ENCODE results near the gene SH2D7. TPM values are rescaled to one million over a fixed set of nuclear protein-coding genes. Genes with fewer than 3 reads are reported as not detected.

The SH2D7 gene
- polyA plus RNA-seq, 1 donor from 2014 or later, result not detected

- H3K27me3 ChIP-seq (ENCODE audit: insufficient read depth, low read depth, low read length), result no peaks in the 10 kb centered on the region
- H3K9me3 ChIP-seq (ENCODE audit: low read length), result no peaks in the 10 kb centered on the region
- no peaks in the 10 kb centered on the region for H3F3A ChIP-seq (ENCODE audit: insufficient read depth, low read length, poor library complexity, severe bottlenecking)
- H3K9me2 ChIP-seq (ENCODE audit: insufficient read depth, low read length), result no peaks in the 10 kb centered on the region
- H3K36me3 ChIP-seq (ENCODE audit: insufficient read depth, low read length), result no peaks in the 10 kb centered on the region
- H3K27ac ChIP-seq (ENCODE audit: low read length), result no peak overlapping the region
- H3K4me2 ChIP-seq (ENCODE audit: low read length), result no peak overlapping the region
- H3K79me2 ChIP-seq (replicated peaks; ENCODE audit: insufficient read depth, low read length), result no peaks in the 10 kb centered on the region
- H2AFZ ChIP-seq (ENCODE audit: low read depth, low read length), result no peak overlapping the region
- TF ChIP-seq EP300 (conservative IDR thresholded peaks at IDR 0.05; ENCODE audit: poor library complexity, severe bottlenecking) (no peak), TAF1 (IDR thresholded peaks at IDR 0.05; ENCODE audit: low read depth) (no peak), RAD21 (conservative IDR thresholded peaks at IDR 0.05) (no peak), CTCF (IDR thresholded peaks at IDR 0.05; ENCODE audit: poor library complexity, severe bottlenecking) (no peak), POLR2AphosphoS5 (IDR thresholded peaks at IDR 0.05) (no peak)
- H4K20me1 ChIP-seq (ENCODE audit: insufficient read depth), result no peaks in the 10 kb centered on the region
- H3K4me3 ChIP-seq (ENCODE audit: low read length), result no peak overlapping the region
- H3K9ac ChIP-seq (ENCODE audit: low read length), result no peak overlapping the region
Measured at GRCh38 chr15:78052545-78052944, 39.8 kb upstream of the SH2D7 start.

GRCh38 chr15:78054518-78054917 lies 37.8 kb upstream of the SH2D7 start:
- Histone ChIP-seq H2AFZ (ENCODE audit: low read depth, low read length) (no peak overlapping the region), H3F3A (ENCODE audit: insufficient read depth, low read length, poor library complexity, severe bottlenecking) (no peaks in the 10 kb centered on the region), H4K20me1 (ENCODE audit: insufficient read depth) (no peaks in the 10 kb centered on the region), H3K9me3 (ENCODE audit: low read length) (no peaks in the 10 kb centered on the region), H3K4me2 (ENCODE audit: low read length) (no peak overlapping the region), H3K4me3 (ENCODE audit: low read length) (no peak overlapping the region), H3K9ac (ENCODE audit: low read length) (no peak overlapping the region), H3K36me3 (ENCODE audit: insufficient read depth, low read length) (no peaks in the 10 kb centered on the region), H3K27me3 (ENCODE audit: insufficient read depth, low read depth, low read length) (no peaks in the 10 kb centered on the region), H3K79me2 (replicated peaks; ENCODE audit: insufficient read depth, low read length) (no peaks in the 10 kb centered on the region), H3K27ac (ENCODE audit: low read length) (no peak overlapping the region), H3K9me2 (ENCODE audit: insufficient read depth, low read length) (no peaks in the 10 kb centered on the region)
- TF ChIP-seq EP300 (conservative IDR thresholded peaks at IDR 0.05; ENCODE audit: poor library complexity, severe bottlenecking) (no peak), MXI1 (conservative IDR thresholded peaks at IDR 0.05; ENCODE audit: poor library complexity, severe bottlenecking) (no peak)

GRCh38 chr15:78054966-78055365 lies 37.4 kb upstream of the SH2D7 start:
- Histone ChIP-seq H3K9me2 (ENCODE audit: insufficient read depth, low read length) (no peaks in the 10 kb centered on the region), H3K79me2 (replicated peaks; ENCODE audit: insufficient read depth, low read length) (no peaks in the 10 kb centered on the region), H3K4me3 (ENCODE audit: low read length) (no peak overlapping the region), H4K20me1 (ENCODE audit: insufficient read depth) (no peaks in the 10 kb centered on the region), H3K9me3 (ENCODE audit: low read length) (no peaks in the 10 kb centered on the region), H3K36me3 (ENCODE audit: insufficient read depth, low read length) (no peaks in the 10 kb centered on the region), H3K9ac (ENCODE audit: low read length) (no peak overlapping the region), H3F3A (ENCODE audit: insufficient read depth, low read length, poor library complexity, severe bottlenecking) (no peaks in the 10 kb centered on the region), H3K27me3 (ENCODE audit: insufficient read depth, low read depth, low read length) (no peaks in the 10 kb centered on the region), H3K4me2 (ENCODE audit: low read length) (no peak overlapping the region), H2AFZ (ENCODE audit: low read depth, low read length) (no peak overlapping the region), H3K27ac (ENCODE audit: low read length) (no peak overlapping the region)
- TF ChIP-seq MXI1 (conservative IDR thresholded peaks at IDR 0.05; ENCODE audit: poor library complexity, severe bottlenecking), result no peak

DNA sequence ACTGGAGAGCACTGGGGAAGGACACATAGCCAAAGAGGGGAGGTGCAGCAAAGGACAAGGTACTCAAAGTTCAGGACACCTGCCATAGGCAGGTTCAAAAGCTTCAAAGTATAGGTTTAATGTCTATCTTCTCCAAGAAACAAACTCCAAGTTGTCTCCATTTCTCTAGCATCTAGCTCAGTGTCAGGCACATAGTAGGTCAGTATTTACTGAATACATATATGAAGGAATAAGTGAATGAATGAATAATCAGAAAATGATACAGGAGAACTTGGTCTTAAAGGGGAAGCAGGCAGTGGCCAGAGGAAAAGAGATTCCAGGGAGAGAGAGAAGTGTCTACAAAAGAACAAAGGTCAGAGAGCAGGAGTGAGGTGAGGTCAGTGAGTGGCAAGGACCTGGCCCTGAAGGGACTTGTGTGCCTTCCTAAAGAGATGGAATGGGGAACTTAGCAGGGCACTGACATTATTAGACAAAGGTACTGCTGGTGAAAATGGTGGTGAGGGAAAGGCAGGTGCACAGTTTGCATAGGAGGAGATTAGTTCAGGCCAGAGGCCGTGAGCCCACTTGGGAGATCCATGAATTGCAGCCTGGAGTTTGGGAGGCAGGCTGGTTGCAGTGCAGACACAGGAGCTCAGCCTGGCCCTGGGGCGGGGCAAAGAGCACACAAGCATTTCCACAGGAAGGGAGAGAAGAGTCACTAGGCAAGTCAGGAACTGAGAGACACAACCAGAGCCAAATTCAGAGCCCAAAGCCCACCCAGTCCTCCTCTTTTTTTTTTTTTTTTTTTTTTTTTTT lies 36.2 kb upstream of the SH2D7 start:
- Histone ChIP-seq H3K27me3 (ENCODE audit: insufficient read depth, low read depth, low read length) (no peaks in the 10 kb centered on the region), H3K9me2 (ENCODE audit: insufficient read depth, low read length) (no peaks in the 10 kb centered on the region), H3K4me2 (ENCODE audit: low read length) (no peak overlapping the region), H3K9ac (ENCODE audit: low read length) (no peak overlapping the region), H3K36me3 (ENCODE audit: insufficient read depth, low read length) (no peaks in the 10 kb centered on the region), H2AFZ (ENCODE audit: low read depth, low read length) (no peak overlapping the region), H3F3A (ENCODE audit: insufficient read depth, low read length, poor library complexity, severe bottlenecking) (no peaks in the 10 kb centered on the region), H3K79me2 (replicated peaks; ENCODE audit: insufficient read depth, low read length) (no peaks in the 10 kb centered on the region), H3K27ac (ENCODE audit: low read length) (no peak overlapping the region), H3K4me3 (ENCODE audit: low read length) (no peak overlapping the region), H3K9me3 (ENCODE audit: low read length) (no peaks in the 10 kb centered on the region), H4K20me1 (ENCODE audit: insufficient read depth) (no peaks in the 10 kb centered on the region)
- TF ChIP-seq SMC3 (conservative IDR thresholded peaks at IDR 0.05; ENCODE audit: poor library complexity) (no peak), EZH2 (IDR thresholded peaks at IDR 0.05; ENCODE audit: borderline replicate concordance, insufficient read depth, low read length, poor library complexity, severe bottlenecking) (no peak), REST (IDR thresholded peaks at IDR 0.05; ENCODE audit: borderline replicate concordance) (no peak), MXI1 (conservative IDR thresholded peaks at IDR 0.05; ENCODE audit: poor library complexity, severe bottlenecking) (no peak), POLR2AphosphoS5 (IDR thresholded peaks at IDR 0.05) (no peak), TAF1 (IDR thresholded peaks at IDR 0.05; ENCODE audit: low read depth) (no peak), RAD21 (conservative IDR thresholded peaks at IDR 0.05) (no peak), EP300 (conservative IDR thresholded peaks at IDR 0.05; ENCODE audit: poor library complexity, severe bottlenecking) (no peak), CTCF (IDR thresholded peaks at IDR 0.05; ENCODE audit: poor library complexity, severe bottlenecking) (no peak)

Data from neural cell (in vitro differentiated cells).